HK-2 (cell line): Measurements from ENCODE around the gene IL17C.

Experiments used
- DNase-seq: peaks from one replicate; pipeline ENCODE4 v3.0.0-alpha.2; 2018; ENCODE audit not compliant: unreplicated experiment

IL17C gene

DNA sequence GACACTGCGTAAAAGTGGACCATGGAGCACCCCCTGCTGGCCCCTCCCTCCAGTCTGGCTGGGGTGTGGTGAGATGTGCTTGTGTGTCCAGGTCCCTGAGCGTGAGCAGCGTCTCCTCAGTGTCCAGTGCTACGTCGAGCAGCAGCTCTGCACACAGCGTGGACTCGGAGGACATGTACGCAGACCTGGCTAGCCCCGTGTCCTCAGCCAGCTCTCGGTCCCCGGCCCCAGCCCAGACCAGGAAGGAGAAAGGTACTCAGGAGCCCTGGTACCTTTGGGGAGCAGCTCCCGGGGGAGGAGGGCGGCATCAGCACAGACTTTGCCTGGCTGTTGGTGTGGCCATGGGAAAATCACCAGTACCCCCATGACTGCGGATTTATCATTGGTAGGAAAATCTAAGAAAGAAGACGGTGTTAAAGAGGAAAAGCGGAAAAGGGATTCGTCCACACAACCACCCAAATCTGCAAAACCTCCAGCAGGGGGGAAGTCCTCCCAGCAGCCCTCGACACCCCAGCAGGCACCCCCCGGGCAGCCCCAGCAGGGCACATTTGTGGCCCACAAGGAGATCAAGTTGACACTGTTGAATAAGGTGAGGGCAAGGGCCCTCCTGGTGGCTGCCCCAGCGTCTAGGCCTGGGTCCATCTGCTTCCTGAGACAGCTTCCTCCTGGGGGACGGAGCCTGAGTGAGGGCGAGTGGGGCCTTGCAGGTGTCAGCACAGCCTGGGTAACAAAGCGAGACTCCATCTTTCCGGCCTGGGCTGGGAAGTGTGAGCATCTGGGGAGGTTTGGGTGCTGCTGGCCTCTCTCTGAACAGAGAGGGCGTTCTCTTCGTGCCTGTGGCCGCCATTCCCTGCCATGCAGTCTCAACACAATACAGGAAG lies 10.6 kb upstream of the IL17C start:
- DNase-seq = no peak

DNA sequence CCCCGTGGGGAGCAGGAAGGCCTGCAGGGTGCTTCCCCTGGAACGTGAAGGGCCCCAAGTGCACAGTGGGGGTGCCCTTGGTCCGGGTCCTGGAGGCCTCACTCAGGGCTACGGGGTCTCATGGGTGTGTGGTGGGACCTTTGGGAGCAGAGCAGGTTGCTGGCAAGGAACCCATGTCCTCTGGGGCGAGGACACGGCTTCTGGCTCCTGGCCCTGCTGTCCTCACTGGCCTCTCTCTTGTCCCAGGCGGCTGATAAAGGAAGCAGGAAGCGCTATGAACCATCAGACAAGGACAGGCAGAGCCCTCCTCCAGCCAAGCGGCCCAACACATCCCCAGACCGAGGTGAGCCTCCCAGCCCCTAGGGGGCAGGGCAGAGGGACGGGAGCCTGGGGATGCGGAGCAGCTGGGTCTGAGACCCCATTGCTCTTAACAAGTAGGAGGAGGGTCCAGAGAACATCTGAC lies 9.8 kb upstream of the IL17C start:
- no peak for DNase-seq

DNA sequence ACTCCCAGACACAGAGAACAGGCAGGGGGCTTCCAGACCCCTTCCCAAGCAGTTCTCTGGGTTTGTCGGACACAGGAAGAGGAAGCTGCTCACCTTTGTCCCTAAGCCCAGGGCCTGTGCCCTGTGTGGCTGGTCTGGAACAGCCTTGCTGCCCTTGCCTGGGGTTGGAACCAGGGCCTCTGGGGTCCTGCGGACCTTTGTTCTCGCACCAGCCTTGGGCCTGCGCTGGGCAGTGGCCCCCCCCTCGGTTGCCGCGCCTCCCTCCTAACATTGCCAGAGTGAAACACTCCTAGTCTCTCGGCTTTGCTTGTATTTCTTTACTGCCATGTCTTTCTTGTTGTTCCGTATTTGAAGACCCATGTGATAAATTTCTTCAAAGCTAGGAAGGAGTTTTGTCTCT lies 8.5 kb upstream of the IL17C start:
- DNase-seq = no peak

DNA sequence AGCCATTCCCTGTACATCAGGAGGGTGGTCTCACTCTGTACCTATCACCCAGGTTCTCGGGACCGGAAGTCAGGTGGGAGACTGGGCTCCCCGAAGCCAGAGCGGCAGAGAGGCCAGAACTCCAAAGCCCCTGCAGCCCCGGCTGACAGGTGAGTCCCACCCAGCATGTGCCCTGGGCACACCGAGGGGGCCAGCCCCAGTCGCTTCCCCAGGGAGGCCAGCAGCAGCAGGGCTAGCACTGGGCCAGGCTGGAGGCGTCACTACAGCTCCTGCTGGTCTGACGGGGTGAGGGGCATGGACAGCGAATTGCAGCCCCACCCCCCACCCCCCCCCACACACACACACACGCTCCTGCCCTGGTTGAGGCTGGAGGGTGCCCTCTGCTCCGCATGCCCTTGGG lies 7.9 kb upstream of the IL17C start:
- no peak for DNase-seq

DNA sequence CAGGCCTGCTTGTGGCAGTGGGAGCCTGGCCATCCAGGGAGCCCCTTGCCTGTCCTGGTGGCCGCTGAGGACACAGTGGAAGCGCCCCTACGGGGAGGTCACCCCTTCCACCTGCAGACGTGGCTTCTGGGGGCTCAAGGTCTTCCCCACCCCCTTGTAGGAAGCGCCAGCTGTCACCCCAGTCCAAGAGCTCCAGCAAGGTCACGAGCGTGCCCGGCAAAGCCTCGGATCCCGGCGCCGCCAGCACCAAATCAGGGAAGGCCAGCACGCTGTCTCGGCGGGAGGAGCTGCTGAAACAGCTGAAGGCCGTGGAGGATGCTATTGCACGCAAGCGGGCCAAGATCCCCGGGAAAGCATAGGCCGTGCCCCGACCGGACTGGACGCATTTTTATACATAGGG lies 7.4 kb upstream of the IL17C start:
- DNase-seq = no peak

DNA sequence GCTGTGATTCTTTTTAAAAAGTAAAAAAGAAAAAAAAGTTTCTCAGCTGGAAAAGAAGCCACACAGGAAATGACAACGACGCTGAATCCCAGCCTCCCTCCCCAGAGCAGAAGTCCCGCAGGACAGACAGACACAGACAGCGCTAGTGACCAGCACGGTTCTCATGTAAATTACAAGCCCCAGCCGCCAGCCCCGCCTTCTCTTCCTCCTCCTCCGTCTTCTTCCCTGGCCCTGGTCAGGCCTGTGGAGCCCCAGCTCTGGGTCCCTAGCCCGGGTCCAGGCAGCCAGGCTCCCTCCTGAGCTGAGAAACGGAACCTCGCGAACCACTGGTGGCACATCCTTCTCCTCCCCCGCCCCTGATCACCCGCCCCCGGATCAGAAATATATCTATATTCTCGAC lies 7.0 kb upstream of the IL17C start:
- no peak for DNase-seq

DNA sequence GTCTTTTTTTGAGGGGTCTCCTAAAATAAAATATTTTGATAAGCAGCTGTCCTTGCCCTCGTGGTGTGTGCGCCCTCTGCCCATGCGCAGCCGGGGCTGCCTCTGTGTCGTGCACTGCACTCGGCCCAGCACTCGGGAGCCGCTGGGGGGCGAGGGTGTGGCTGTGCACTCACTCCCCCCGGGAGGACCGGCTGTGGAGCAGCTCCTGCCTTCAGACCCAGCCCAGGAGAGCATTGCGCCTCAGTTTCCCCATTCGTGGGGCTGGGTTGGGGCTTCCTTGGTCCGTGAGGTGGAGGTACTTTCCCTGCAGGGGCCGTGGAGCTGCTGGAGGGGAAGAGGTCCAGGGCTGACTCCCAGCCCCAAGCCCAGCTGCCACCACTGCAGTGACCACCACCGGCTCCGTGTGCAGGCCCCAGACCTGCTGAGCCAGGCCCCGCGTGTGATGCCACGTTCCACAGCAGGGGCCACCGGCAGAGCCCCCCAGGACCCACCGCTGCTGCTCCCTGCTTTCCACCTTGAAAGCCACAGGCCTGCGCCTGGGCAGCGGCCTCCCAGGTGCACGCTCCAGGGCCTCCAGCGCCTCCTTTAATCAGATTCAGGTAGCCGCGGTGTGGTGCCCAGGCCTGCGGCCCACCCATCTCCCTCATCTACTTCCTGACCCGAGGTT lies 6.3 kb upstream of the IL17C start:
- DNase-seq = no peak

DNA sequence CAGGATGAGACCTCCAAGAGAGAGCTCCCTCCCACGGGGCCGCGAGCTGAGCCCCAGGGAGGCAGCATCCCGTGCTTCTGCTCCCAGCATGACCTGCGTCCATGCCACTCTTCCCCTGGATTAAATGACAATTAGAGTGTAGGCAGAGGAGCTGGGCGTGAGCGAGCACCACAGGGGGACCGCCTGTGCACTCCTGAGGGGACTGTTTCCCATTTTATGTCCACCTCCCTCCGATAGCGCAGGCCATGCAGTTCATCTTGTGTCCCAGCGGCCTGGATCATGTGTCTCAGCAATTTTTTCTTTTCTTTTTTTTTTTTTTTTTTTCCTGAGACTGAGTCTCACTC lies 5.8 kb upstream of the IL17C start:
- DNase-seq = no peak

DNA sequence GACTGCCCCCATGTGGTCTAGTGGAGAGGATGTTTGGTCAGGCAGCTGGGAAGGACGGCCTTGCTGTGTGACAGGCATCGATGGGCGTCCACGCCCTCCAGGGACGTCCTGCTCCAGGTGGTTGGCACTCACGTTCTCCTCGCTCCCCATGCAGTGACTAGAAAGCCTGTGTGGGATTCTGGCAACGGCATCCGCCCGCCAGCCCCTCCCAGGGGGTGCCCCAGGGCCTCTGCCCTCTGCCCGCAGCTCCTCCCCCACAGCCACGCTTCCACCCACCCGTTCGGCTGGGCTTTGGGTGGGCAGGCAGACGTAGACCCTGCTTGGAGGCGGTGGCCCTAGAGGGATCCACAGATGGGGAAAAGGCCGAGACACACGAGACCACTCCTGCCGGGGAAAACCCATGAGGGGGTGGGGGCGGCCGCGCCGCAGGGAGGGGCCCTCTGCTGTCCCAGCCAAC lies 4.7 kb upstream of the IL17C start:
- no peak for DNase-seq

DNA sequence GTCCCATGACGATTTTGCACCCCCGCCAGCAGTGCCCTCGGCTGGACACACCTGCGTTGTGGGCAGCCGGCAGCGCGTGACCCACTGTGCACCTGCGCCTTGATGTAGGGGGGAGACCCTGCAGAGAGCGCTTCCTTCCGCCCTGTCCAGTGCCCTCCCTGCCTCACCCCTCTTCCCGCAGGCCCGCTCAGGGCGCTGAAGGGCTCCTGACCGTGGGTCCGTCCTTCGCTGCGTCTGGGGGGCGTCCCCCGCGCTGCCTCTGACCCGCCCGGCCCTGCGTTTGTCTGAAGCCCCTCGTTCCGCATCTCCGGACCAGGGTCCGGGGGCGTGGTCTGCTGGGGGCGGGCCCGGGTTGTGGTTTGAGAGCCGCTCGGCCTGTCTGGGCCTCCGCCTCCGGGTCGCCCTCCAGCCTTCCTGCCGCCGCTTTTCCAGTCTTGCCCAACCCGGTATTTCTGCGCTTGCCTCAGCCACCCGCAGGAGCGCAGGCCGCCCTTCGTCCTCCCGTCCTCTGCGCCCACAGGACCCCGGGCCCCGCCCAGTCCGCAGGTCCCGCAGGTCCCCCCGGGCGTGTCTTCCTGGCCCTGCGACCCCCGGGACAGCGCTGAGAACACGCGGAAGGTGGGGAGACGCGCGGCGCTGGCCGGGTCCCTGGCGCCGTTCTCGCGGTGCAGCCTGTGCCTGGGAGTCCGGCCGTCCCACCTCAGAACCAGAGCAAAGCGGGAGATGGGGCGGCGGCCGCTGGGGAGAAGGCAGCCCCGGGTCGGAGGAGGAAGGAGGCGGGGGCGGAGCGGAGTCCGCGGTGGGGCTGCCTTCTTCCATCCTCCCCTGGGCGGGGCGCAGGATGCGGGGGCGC lies 4.0 kb upstream of the IL17C start:
- no peak for DNase-seq

DNA sequence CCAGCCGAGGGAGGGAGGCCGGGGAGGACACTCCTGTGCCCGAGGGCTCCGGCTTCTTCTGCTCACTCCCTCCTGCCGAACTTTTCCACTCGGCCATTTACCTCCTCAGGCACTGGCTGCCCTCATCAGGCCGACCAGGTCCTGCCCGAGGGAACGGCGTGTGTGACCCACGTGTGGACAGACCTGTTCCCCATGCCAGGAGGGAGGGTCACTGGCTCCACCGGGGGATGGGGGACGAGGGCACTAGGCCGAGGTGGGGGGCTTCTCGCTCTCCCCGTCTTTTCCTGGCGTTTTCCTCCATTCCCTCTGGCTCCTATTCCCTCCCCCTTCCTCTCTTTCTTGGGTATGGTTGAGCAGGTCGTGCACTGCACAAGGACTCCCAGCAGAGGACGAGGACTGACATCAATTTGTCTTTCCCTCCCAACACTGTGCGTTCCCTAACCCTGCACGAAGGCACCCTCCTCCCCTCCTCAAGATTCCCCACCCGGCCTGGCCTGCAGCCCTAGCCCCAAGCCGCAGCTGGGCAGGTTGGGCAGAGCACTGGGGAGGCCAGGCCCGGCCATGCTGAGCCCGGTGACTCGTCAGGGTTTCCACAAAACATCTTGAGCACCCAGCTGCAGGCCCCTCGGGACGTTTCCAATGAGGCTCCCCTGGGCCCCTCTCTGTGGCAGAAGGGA lies 3.2 kb upstream of the IL17C start:
- DNase-seq = no peak

DNA sequence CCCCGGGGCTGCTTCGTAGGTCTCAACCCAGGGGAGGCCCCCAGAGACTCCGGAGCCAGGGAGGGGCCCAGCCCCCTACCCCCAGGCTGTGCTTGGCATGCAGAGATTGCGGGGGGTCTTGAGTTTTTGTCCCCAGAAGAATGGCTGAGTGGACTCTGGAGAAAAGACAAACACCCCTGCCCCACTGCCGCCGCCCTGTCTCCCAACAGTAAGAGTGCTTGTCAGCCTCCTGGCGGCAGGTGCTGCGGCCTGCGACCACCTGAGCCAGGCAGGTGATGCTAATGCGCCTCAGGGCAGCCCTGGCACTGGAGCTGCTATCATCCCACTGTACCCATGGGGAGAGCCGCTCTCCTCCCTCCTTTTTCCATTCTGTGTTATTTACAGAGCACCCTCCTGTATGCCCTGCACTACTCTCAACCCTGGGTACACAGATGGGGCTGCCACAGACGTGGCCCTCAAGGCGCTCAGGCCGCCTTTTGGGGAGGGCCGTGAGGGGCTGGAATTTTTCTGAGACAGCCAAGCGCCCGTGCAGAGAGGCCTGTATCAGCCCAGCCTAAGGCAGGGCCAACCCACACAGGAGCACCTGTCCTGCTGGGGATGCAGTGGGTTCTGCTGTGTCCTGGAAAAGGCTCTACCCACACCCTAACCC lies 2.6 kb upstream of the IL17C start:
- no peak for DNase-seq

DNA sequence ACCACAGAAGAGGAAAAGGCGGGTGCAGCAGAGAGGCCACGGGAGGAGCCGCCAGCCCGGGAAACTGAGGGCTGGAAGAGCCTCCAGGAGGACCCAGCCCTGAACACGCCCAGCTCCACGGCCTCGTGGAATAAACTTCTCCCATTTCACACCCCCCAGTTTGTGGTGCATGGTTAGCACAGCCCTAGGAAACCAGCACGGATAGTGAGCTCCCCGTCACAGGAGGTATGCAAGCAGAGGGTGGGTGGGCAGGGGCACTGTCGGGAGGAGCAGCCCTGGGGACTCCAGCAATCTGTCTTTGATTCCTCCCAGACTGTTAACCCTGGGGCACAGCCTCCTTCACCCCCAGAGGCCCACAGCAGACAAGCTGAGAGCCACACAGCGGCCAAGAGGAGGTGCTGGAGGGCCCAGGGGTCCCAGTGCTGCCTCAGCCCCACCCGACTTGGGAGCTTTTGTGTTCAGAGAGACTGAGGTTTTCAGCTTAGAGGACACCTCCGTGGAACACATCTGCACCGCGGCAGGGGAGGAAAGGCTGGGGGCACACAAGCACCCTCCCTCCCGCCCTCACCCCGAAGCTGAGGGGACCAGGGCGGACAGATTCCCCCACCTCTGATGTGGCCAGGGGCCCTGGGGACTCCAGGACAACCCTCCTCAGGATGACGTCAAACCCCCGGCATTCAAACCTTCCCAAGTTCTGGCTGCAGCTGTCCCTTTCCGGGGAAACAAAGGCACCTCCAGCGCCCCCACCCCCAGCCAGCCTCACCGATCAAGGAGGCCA lies 1.7 kb upstream of the IL17C start:
- no peak for DNase-seq

DNA sequence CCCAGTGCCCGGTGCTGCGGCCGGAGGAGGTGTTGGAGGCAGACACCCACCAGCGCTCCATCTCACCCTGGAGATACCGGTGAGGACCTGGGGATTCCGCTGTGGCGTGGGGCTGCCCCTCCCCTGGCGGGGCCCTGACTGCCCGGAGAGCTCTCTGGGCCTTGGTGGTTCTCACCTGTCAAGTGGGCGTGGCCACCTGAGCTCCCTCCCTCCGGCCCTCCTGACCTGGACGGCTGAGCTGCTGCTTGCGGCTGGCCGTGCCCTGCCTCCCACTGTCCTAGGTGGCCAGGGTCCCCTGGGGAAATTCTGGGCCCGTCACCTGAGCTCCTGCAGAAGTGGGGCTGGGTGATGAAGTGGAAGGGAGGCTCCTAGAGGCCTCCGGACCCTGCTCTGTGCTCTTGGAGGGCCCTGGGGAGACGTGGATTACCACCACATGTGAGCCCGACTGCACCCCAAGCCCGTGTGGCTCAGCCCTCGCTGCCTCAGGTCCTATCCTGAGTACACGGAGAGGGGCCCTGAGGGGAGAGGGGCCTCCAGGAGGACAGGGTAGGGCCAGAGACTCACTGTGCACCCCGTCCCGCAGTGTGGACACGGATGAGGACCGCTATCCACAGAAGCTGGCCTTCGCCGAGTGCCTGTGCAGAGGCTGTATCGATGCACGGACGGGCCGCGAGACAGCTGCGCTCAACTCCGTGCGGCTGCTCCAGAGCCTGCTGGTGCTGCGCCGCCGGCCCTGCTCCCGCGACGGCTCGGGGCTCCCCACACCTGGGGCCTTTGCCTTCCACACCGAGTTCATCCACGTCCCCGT lies 1.1 kb downstream of the IL17C start:
- no peak for DNase-seq

DNA sequence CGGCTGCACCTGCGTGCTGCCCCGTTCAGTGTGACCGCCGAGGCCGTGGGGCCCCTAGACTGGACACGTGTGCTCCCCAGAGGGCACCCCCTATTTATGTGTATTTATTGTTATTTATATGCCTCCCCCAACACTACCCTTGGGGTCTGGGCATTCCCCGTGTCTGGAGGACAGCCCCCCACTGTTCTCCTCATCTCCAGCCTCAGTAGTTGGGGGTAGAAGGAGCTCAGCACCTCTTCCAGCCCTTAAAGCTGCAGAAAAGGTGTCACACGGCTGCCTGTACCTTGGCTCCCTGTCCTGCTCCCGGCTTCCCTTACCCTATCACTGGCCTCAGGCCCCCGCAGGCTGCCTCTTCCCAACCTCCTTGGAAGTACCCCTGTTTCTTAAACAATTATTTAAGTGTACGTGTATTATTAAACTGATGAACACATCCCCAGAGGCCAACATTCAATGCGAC lies 1.7 kb downstream of the IL17C start:
- DNase-seq = no peak

DNA sequence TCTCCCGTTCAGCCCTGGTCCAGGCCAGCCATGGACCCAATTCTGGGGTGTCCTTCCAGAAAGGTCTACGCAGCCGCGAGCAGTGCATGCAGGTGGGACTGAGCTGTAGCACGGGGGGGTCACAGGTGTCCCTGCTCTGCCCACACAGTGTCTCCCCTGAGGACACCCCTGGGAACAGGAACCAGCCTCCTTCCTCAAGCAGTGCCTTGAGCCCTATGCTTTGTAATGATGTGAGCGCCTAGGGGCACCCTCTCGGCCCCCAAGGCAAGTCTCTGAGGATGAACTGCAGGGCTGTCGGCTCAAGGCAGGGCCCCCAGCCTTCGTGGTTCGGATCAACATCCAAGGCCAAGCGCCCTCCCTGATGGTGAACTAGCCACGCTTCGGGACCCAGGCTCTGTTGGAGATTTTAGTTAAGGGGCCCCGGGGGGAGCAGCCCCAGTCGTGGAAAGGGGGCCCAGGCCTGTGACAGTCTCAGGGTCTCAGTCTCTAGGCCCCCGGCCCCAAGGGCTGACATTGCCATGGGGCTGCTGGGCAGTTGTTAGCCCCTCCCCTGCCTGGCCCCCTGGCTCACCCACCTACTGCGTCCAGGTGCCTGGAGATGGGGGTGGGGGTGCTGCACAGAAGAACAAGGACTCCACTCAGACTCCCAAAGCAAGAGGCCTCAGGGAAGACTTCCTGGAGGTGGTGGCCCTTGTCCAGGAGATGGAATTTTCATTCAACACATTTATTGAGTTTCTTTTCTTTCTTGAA lies 2.3 kb downstream of the IL17C start:
- no peak for DNase-seq

DNA sequence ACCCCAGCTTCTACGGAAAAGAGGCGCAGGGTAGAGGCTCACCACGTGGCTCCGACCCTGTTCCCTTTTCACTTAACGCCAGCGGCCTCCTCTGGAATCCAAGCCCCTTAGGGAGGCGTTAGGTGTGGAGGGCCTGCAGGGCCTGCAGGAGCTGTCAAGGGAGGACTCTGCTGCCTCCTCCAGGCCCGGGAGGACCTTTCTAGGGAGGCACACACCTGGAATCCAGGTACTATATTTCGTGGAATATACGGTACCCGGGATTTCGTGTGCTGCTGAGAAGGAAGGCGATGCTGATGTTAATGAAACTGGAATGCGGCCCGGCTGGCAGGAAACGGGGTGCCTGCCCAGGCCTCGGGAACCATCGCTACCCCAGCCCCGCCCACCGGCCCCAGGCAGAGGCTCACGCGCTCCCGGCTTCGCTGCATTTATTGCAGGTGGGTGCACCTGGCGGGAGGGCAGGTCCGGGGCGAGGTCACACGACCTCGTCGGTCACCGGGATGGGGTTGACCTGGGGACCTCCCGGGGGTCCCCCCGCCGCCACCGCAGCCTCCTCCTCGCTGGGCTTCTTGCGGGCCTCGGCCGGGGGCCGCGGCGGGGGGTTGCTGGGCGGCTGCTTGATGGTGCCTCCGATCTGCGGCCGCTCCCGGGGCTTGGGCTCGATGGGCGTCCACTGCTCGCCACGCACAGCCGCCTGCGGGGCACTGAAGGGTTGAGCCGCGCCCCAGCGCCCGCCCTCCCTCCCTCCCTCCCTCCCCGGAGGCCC lies 4.7 kb downstream of the IL17C start:
- no peak for DNase-seq

DNA sequence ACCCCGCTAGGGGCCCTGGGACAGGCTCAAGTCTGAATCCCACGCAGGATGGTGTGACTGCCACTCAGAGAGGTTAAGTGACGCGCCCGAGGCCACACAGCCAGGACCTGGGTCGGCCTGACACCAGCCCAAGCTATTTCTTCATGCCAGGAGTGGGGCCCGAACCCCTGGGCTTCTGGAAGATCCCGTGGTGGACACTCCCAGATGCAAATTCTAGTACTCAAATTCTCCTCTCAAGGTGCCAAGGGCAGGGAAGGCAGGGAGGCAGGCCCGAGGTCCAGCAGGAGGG lies 5.2 kb downstream of the IL17C start:
- DNase-seq = no peak
